ENCODE data around the gene MRPS27. TPM values are rescaled to one million over a fixed set of nuclear protein-coding genes. Genes with fewer than 3 reads are reported as not detected.

The MRPS27 gene
- total and polyA plus RNA-seq, 9 of the 15 experiments (the other 6 are each of a cell fraction or from before 2014, with no cell fraction given): 73.6 to 144 (median 106) TPM

DNA sequence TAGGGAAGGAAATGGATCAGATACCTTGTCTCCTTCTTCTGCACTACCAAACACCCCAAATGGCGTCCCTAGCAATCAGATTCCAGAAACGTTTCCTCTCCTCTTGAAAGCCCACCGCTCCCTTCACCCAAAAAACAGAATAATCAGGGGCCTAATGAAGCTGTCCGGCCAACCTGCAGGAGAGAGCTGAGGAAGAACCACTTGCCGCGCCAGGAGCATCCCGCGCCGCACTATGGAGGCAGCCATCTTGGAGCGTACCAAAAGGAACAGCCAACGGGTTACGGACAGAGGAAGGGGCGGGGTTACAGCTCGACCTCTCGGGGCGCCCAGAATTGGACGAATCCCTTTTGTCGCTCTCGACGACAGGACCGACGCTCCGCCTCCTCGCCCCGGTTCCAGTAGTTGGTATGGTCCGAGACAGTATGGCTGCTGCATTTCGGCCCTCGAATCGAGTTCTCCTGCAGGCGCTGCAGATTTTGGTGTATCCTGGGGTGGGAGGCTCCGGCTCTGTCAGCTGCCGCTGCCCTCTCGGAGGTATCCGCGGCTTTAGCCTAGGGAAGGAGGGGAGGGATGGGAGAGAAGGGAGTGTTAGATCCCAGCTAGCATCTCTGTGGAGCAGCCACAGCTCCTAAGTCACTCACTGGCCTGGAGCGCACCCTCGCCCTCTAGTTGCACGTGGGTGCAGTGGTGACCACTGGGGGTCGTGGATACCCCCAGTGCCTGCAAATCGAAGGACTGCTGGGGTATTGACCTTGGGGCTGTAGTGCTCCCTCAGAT lies at the start of gene MRPS27, which contains the start of gene PTCD2 (continued):
- no peak for TF ChIP-seq MYBL2 (IDR thresholded peaks at IDR 0.05; ENCODE audit: low read depth)
- TF ChIP-seq MYBL2 (CRISPR knock-in tag; IDR thresholded peaks at IDR 0.05; ENCODE audit: borderline replicate concordance): no peak
- peak; percentile 95 for TF ChIP-seq NFRKB (IDR thresholded peaks at IDR 0.05; ENCODE audit: low read depth)
- TF ChIP-seq MEF2D (tag; conservative IDR thresholded peaks at IDR 0.05; ENCODE audit: low read depth): no peak; the same call in 1 of the 2 replicates
- TF ChIP-seq TEAD2 (tag; IDR thresholded peaks at IDR 0.05): 0 out of 2 replicates have a peak, but pooled peaks have one; percentile 30

DNA sequence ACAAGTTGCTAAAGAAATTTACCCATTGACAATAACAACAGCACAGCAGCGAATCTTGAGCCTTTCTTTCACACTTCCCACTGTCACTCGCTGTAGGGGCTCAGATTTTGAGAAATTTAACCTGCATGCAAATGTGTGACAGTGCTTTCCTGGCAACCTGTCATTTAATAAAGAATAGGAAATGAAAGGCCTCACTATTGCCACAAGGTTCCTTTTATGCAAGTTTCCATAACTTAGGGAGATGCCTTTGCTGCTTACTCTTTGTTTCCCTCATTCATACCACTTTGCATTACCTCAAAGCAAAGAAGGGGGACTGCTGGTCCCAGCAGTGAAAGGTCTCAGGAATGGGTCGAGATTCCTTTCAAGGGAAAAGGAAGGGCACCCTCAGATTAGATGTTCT lies 49.7 kb upstream of the MRPS27 start:
- Histone ChIP-seq H3K36me3 (ENCODE audit: control insufficient read depth, insufficient read depth, low read length) (0 out of 3 replicates have a peak, but pooled peaks cover 2% of the 10 kb centered on the region), H3K4me3 (no peak overlapping the region), H4K20me1 (replicated peaks; ENCODE audit: control insufficient read depth, insufficient read depth, low read length) (no peaks in the 10 kb centered on the region), H3K9me1 (ENCODE audit: control insufficient read depth, insufficient read depth, low read length) (no peaks in the 10 kb centered on the region), H3K4me2 (ENCODE audit: insufficient read depth, low read length) (no peak overlapping the region), H3K9ac (ENCODE audit: insufficient read depth in 1 of 2, low read depth in 2 of 2, low read length in 2 of 2) (no peak overlapping the region), H3K27ac (ENCODE audit: extremely low read depth, low read depth, low read length) (no peak overlapping the region), H3K9me3 (replicated peaks; ENCODE audit: control insufficient read depth, insufficient read depth, low read depth, low read length) (no peaks in the 10 kb centered on the region), H3K4me1 (replicated peaks in 1 of 2; ENCODE audit: control insufficient read depth in 2 of 2, insufficient read depth in 2 of 2, low read length in 2 of 2) (no peaks in the 10 kb centered on the region; a peak in 1 of 5 replicates), H3K79me2 (ENCODE audit: control insufficient read depth, insufficient read depth, low read length) (no peaks in the 10 kb centered on the region), H3K27me3 (ENCODE audit: control insufficient read depth in 2 of 2, insufficient read depth in 2 of 2, low read length in 2 of 2) (no peaks in the 10 kb centered on the region), H2AFZ (ENCODE audit: low read depth, low read length) (no peak overlapping the region)
- 57% methylated on average over 3 of the region's 3 CpGs for WGBS (ENCODE audit: insufficient coverage, low coverage, missing lambda C conversion rate)
- POLR2A ChIA-PET: no interaction called here
- TF ChIP-seq PHF21A (IDR thresholded peaks at IDR 0.05; ENCODE audit: borderline replicate concordance, low read depth) (no peak), ZC3H8 (IDR thresholded peaks at IDR 0.05) (no peak), NCOA1 (IDR thresholded peaks at IDR 0.05; ENCODE audit: low read depth) (no peak), NUFIP1 (IDR thresholded peaks at IDR 0.05; ENCODE audit: partially characterized antibody) (no peak)
- TF ChIP-seq, protein P1, sequence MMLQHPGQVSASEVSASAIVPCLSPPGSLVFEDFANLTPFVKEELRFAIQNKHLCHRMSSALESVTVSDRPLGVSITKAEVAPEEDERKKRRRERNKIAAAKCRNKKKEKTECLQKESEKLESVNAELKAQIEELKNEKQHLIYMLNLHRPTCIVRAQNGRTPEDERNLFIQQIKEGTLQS (IDR thresholded peaks at IDR 0.05): no peak
- TF ChIP-seq, protein P1 (CRISPR knock-in tag; conservative IDR thresholded peaks at IDR 0.05): no peak
- BruUV-seq (replicated peaks): no TSS peak
- intact Hi-C loops (cut with micrococcal nuclease): no loop called here
- ATAC-seq (no peak), DNase-seq (ENCODE audit: extremely low read depth in 1 of 4, low spot score in 3 of 4) (no peak), FAIRE-seq (no peak)
- in situ Hi-C loops (cut with MboI): no loop called here
- CTCF ChIA-PET (ENCODE audit: low intra/inter-chr PET ratio): no interaction called here
